ENCODE data around the gene LMOD1.
"Not testable (repeated sequence)": the region's sequence is repeated elsewhere in the genome, so short reads cannot be mapped to it uniquely, and the experiment has no call there.

Gene LMOD1

DNA sequence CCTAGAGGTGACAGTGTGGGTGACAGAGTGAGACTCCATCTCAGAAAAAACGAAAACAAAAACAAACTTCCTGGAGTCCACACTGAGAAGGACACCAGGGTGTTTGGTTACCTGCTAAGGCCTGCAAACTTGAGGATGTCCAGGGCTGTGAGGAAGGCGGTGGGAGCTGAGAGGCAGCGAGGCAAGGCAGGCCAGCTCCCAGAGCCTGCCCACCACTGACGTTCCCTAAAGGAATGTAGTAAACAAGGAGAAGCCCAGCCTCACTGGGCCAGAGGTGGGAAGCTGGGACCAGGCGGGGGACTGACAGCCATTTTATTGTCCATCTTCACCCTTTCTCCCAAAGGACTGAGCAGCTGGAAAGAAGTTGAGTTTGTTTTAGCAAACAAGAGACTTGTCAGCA, 33.5 kb downstream of the LMOD1 start:
- DNase-seq: no peak

DNA sequence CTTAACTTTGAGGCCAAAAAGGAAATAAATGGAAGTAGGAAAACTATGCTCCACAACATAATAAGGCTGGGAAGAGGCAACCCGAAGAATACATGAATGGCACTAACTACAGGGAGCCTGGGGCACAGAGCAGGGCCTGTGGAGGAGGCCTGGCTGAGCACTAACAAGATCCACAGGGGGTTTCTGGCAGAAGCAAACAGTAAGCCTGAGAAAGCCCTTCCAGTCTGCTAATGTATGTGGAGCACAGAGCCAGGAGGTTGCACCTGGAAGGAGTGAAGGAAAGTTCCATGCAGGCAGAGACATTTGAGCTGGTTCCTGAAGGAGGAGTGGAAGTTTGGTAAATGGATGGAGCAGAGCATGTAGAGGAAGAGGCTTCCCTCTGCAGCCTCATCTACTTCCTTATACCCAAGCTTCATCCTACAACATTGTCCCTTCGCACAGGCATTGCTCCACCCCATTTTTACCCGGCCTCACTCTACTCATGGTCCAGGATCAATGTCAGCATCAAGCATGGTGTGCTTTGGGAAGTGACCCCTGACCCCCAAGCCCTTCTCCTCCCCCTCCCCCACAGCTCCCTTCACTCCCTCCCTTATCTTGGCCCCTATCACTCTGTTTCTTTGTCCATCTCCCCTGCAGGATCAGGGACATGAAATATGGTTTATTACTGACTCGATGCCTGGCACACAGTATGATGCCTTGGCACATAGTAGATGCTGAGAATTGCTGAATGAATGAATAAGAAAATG, 34.3 kb downstream of the LMOD1 start:
- DNase-seq: no peak

DNA sequence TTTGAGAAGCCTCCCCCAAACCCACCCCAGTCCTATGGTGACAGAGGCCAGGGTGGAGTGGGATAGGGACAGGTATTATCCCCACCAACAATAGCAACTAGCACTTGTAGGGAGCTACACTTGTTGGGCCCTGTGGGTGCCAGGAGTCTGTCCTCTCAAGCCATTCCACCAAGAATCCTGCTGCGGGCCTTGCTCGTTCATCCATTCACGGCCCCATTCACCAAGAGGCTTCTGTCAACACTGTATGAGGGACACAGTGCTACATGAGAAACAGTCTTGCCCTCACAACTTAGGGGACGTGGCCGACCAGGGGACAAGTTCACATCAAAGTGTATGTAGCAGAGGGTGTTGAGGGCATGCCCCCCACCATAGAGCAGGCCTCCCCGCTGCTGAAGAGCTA, 38.7 kb downstream of the LMOD1 start:
- no peak for DNase-seq

DNA sequence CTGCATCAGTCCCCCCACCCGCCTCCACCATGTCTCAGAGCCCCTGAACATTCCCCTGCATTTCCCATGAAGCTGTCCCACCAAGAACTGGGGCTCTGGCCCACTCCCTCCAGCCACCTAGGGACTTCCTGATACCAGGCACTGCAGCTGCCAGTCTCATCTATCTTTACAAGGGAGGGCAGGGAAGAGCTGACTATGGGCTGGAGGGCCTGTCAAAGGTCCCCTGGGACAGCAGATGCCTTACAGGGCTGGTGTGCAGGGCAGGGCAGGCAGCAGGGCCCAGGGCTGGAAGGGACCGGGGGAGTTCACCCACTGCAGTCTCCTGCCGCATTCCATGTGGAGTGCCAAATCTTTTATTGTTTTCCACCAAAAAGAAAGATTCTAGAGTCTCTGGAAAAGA, 40.0 kb downstream of the LMOD1 start:
- no peak for DNase-seq

DNA sequence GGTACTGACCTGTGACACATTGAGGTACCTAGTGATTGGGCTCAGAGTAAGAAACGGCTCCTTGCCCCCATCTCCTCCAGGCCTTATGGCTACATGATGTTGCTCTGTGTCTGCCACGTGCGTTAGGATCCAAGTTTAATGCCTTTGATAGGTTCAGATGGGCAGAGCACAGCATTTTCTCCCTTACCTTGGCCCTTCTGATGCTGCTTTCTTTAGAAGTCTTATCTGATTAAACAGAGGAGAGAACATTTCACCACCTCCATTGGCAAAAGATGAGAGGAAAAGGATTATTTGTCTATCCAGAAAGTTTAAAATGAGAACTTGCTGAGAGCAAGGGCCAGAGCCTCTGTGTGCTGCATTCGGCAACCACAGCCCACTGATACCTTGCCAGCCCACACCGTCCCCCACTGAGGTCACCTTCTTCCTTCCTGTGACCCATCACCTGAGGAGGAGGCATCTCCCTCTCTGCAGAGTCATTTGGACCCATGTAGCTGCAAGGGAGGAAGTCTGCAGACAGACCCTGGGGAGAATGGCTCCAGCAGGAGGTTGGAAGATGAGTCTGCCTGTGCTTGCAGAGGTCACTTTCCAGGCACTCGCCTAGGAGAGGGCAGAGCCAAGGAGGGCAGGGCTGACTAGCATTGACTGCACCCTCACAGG, 41.0 kb downstream of the LMOD1 start:
- no peak for DNase-seq

DNA sequence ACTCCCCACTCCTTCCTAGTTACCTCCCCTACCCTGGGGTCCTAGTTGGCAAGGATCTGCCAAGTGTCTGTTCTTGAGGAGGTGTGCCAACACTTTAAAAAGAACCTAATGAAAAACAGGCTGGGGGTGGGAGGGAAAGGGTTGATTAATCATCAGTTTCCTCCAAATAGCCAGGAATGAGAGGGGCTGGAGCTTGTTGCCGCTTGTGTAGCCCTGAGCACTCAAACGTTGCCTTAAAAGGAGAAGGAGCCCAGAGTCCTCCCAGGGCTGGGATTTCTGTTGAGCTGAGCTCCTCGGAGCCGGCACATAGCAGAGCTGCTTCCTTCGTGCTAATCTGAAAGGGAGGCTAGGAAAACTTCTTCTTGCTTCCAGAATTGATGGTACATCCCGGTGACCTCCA, 41.8 kb downstream of the LMOD1 start:
- no peak for DNase-seq

DNA sequence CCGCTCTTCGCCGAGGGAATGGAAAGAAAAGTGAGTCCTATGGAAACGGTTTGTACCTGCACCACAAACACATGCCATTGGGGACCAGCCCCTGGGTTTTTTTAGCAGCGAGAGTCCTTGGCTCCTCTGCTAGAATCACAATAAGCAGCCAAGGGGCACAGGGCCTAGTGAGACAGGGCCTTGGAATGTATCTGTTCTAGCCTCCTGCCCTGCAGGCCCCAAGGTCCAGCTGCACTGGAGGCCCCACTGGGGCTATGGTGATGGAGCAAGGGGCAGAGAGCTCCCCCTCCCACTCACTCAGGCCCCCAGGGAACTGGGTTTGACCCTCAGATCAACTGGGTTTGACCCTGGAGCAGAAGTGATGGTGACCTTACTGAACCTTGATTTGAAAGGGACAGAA, 43.2 kb downstream of the LMOD1 start:
- no peak for DNase-seq

DNA sequence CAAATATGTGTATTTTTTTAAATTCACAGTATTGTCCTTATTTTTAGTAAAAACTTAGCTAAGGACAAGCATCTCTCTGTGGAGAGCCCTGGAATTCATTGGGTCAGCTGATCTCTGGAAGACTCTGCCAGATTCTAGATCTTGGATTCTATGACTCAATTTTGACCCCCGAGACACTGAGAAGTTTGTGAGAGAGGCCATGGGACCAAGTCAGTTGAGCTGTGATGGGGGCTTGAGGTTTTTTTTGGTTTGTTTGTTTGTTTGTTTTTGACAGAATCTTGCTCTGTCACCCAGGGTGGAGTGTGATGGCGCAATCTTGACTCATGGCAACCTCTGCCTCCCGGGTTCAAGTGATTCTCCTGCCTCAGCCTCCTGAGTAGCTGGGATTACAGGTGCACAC, 44.1 kb downstream of the LMOD1 start:
- no peak for DNase-seq

DNA sequence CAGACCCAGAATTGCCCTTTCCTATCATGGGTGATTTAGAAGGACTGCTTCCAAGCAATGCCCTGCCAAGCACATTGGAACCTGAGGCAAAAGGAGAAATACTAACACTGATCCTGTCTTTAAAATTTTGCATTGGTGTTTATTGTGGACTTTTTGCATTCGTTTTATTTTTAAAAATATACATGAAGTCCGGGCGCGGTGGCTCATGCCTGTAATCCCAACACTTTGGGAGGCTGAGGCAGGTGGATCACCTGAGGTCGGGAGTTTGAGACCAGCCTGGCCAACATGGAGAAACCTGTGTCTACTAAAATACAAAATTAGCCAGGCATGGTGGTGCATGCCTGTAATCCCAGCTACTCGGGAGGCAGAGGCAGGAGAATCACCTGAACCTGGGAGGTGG, 45.3 kb downstream of the LMOD1 start:
- not testable (repeated sequence) for DNase-seq

DNA sequence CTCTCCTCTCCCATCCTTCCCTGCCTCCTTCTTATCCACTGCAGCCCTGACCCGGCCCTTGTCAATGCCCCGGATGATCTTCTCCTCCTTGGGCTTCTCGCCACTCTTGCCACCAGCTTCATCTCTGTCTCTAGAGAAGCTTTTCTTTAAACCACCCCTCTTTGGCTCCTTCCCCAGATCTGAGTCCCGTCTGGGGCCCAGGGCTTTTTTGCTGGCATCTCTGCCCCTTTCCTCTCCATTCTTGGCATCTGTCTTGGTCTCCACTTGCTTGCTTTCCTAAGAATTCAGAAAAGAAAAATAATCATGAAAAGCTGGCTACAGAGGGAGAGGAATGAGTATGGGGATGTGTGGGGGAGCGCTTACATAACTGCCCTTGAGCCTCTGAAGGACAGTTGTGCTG, 45.9 kb downstream of the LMOD1 start:
- no peak for DNase-seq

DNA sequence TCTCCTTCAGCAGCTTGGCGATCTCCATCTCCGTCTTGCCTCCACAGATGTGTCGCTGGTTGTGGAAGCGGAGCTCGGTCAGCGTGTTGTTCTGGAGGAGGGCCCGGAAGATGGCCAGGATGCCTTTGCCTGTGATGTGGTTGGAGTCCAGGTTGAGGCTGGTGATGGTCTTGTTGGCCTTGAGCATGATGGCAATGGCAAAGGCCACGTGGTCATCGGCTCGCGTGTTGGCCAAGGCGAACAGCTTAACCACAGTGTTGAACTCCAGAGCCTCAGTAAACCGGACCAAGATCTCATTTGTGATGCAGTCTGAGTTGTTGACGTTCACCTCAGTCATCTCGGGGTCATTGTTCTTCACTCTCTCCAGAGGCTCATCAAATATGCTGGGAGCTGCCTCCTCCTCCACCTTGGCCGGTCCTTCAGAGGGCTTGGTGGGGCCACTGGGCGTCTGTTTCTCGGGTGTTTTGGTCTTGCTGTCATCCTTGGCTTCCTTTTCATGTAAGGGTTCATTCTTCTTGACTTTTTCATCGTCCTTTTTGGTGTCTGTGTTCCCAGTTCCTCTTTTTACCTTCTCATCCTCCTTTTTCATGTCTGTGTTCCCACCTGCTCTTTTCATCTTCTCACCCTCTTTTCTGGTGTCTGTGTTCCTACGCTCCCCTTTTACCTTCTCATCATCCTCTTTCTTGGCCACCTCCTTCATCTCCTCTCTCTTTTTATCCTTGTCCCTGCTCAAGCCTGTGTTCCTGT, 46.5 kb downstream of the LMOD1 start:
- no peak for DNase-seq

DNA sequence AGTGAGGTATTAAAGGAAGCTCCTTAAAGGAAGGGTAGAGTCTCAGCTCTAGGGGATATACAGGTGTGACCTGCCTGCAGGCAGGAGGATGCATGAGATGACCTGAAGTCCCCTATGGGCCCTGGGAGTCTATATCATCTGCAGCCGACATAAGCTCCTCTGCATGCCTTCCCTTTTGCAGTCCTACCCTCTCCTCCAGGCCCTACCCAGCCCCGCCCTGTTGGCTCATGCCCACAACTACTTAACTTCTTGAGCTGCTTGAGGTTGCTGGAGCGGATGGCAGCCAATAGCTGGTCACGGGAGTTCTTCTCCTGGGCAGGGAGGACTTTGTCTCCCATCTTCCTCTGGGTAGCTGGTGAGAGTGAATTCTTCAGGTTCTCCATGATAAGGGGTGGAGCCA, 47.4 kb downstream of the LMOD1 start:
- no peak for DNase-seq

DNA sequence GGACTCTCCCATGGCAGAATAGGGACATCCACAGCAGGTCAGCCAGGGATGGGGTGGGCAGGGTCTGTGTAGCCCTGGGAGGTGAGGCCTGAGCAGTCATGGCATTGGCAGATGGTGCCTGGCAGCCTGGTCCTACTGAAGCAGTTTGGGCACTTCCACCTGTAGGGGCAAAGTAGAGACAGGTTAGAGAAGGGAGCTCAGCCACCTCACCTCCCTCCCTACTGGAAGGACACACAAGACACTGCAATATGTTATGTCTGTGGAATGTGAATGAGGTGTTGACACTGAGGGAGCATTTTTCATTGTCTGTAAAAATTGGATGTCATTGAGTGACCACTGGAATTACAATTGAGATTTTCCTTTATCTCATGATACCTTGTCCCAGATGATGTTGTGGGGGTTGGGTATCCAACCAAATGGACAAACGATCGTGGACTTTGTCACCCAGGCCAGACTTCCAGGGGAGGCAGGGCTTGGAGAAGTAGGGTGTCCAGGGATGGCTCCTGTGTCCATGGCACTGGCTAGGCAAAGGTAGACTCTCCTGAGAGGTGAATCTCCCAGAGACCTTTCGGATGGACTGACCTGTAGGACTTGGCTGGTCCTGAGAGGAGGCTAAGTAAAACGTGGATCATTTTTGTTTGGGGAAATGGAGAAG, 48.0 kb downstream of the LMOD1 start:
- no peak for DNase-seq

DNA sequence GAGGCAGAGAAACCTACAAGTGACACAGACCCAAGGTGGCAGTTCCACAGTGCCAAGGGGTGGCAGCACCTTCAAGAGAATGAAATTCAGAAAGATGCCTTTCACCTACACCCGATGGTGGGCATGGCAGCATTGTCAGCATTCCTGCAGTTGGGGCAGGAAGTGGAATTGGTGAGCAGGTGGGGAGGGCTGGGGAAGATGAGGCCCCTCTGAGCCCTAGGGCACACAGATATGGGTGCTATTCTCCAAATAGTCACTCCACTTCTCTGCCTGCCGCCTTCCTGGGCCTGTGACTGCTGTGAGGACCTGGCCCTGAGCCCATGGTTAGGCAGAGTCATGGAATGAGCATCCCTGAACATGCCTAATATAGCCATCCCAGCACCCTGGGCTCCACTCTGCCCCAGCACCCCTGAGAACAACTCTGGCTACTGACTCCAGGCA, 49.4 kb downstream of the LMOD1 start:
- DNase-seq: no peak

DNA sequence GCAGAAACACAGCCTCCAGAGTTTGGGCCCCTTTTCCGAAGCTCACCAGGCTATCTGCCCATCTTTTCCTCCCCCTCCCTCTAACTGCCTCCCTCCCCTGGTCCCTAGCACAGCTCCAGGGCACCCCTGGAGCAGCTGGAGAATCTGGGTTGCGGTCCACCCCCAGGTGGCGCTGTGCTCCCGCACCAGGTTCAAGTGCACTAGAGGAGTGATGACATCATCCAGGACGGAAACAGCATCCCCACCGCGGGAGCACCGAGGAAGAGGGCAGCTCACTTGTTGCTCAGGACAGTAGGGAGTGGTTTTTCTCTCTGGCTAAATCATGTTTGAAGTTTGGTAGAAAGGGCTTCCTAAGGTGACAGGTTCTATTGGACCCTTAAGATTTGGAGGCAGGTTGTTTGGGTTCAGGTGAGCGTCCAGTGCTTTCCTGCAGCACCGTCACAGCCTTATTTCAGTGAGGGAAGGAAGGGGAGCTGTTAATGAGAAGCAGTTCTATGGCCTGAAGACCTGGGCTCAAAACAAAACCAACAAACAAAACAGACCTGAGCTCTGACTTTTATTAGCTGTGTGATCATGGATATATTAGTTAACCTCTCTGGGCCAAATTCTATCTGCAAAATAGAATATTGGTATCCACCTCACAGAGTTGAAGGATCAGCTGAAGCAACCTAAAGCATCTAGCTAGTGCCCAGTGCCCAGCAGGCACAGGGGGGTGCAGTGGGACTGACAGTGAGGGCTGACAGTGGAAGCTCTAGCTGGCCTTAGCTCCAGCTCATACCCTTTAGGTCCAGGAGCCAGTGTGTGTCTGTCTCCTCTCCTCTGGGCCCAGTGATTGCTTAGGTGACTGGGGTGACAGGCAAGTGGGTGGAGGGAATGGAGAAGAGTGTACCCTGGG, 50.2 kb downstream of the LMOD1 start:
- DNase-seq: peak; percentile 66

DNA sequence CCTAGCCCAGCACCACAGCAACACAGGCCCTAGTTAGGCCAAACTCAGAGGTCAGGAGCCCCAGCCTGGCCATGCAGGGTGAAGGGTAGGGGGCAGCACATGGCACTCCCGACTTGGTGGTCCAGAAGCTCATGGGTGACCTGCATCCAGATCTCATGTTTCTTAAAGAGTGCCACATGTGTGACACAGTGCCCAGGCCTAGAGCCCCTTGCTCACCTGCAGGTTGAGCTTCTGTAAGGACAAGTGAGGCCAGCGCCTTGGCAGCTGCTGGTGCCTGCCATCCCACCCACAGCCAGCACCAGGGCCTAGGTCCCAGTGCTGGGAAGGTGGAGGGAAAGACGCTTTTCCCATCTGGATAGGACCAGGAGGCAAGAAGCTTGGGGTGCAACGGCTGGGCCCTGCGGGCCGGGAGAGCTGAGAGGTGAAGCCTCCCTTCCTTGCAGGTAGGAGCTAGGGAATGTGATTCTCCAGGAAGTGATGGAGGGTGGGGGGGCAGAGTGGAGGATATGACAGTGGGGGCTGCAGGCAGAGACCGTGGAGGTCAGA, 51.2 kb downstream of the LMOD1 start:
- DNase-seq: no peak

DNA sequence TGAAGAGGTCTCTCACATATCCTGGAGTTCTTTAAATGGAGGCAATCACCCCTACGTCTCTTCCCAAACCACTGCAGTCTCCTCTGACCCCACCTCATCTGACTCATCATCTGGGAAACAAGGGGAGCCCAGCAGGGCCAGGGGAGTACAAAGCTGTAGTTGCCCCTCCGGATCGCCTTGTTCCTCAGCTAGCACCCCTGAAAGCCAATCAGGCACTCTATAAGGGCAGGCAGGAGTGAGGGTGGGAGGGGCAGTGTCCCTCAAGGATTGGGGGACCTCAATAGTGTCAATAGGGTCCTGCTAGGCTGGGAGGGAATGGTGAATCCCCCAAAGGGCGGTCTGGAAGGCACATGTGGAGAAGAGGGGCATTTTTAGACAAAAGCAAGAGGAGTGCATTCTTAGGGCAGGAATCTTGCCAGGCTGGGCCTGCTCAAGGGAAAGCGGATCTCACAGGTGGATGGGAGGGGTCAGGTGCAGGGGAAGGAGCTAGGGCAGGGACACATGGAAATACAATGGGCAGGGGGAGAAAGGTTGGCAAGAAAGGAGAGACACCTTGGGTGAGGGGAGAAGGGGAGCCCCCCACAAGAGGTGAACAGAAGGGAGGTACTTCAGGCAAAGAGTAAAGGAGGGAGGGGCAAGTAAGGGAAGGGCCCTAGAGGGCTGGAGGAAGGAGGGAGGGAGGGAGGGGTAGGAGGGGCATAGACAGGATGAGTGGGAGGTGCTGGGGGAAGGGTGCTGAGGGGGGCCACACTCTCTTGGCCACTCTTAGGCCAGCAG, 51.8 kb downstream of the LMOD1 start:
- no peak for DNase-seq

DNA sequence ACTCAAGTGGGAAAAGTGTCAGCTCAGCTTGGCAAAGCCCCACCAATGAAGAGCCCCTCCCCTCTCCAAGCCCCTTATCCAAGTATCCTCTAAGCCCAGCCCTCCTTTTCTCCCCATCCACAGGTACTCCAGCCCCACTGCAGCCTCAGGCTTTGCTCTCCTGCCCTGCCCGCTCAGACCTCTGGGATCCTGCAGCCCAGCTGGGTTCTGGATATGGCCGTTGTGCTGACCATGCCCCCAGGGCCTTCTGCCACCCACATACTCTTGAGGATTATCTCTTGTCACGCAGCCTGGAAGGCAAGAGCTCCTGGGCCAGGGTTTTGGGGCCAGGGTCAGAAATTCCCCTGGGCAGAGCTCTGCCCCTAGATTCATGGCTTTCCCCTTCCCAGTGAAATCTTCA, 52.9 kb downstream of the LMOD1 start:
- DNase-seq: no peak

DNA sequence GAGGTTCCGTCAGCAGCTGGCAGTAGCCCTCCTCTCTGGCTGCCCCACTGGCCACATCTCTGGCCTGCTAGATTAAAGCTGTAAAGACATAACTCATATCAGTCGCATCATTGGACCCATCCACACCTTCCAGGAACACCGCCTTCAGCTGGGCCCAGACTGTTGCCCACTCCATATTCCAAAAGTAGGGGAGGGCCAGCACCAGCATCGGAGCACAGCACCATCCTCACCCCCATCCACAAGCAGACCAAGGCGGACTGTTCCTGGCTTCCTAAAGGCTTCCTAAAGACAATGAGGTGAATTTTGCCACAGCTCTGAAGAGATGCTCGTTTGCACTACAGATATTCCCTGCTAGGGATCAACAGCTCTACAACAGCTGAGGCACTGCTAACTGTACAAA, 54.1 kb downstream of the LMOD1 start:
- no peak for DNase-seq

DNA sequence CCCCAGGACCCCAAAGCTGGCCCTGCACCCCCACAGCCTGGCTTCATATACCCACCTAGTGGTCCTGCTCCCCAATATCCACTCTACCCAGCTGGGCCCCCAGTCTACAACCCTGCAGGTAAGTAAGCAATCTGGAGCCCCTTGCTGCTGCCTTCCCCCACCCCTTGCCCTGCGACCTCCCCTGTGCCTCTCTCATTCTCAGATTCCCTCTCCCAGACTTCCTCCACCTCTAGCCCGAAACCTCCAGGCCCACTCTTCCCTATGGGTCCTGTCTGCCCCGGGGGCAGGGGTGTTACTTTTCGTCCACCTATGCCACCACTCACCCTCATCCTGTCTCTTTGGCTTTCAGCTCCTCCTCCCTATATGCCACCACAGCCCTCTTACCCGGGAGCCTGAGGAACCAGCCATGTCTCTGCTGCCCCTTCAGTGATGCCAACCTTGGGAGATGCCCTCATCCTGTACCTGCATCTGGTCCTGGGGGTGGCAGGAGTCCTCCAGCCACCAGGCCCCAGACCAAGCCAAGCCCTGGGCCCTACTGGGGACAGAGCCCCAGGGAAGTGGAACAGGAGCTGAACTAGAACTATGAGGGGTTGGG, 54.8 kb downstream of the LMOD1 start:
- DNase-seq: no peak
